Stromal cell of bone marrow (primary cell): ENCODE data around the gene CDC42EP3.
A peak's percentile ranks its signal among the peaks of the same experiment; 100 is the strongest.

ENCODE experiments used
- DNase-seq: peaks from one replicate; pipeline ENCODE4 v3.0.0-alpha.2; 2012; ENCODE audit warnings: low read depth

The CDC42EP3 gene

GRCh38 chr2:37683921-37684780 lies 12.7 kb upstream of the CDC42EP3 start:
- no peak for DNase-seq

GRCh38 chr2:37683241-37683640 lies 11.8 kb upstream of the CDC42EP3 start:
- DNase-seq: no peak

- DNase-seq: no peak
These were observed 11.0 kb upstream of the CDC42EP3 start for GRCh38 chr2:37682473-37682872.

GRCh38 chr2:37681587-37681986 lies 10.1 kb upstream of the CDC42EP3 start:
- DNase-seq: no peak

- DNase-seq: no peak
These were observed 7.7 kb upstream of the CDC42EP3 start for GRCh38 chr2:37679072-37679695.

- no peak for DNase-seq
These were observed 4.8 kb upstream of the CDC42EP3 start for GRCh38 chr2:37676274-37676673.

- DNase-seq: no peak
These were observed 3.5 kb upstream of the CDC42EP3 start for GRCh38 chr2:37674946-37675345.

GRCh38 chr2:37672870-37673184 lies 1.4 kb upstream of the CDC42EP3 start:
- no peak for DNase-seq

GRCh38 chr2:37672104-37672869 lies 845 bp upstream of the CDC42EP3 start:
- DNase-seq: peak; percentile 67

- DNase-seq: no peak
These were observed 318 bp upstream of the CDC42EP3 start for GRCh38 chr2:37671816-37672103.

GRCh38 chr2:37670378-37671008 lies 949 bp downstream of the CDC42EP3 start:
- no peak for DNase-seq

GRCh38 chr2:37669446-37669845 lies 2.0 kb downstream of the CDC42EP3 start:
- no peak for DNase-seq

- DNase-seq: no peak
These were observed 3.7 kb downstream of the CDC42EP3 start for GRCh38 chr2:37667704-37668103.

- DNase-seq: no peak
These were observed 4.7 kb downstream of the CDC42EP3 start for GRCh38 chr2:37666772-37667171.

GRCh38 chr2:37665604-37666362 lies 5.7 kb downstream of the CDC42EP3 start:
- DNase-seq: no peak

- DNase-seq: no peak
These were observed 6.4 kb downstream of the CDC42EP3 start for GRCh38 chr2:37665043-37665442.

GRCh38 chr2:37664231-37664643 lies 7.2 kb downstream of the CDC42EP3 start:
- no peak for DNase-seq

- no peak for DNase-seq
These were observed 8.1 kb downstream of the CDC42EP3 start for GRCh38 chr2:37663390-37663789.

- no peak for DNase-seq
These were observed 11.7 kb downstream of the CDC42EP3 start for GRCh38 chr2:37659723-37660122.

- DNase-seq: no peak
These were observed 12.8 kb downstream of the CDC42EP3 start for GRCh38 chr2:37658682-37659081.

GRCh38 chr2:37657471-37657870 lies 14.0 kb downstream of the CDC42EP3 start:
- no peak for DNase-seq
